ENCODE results near the gene CPEB3.

DNA sequence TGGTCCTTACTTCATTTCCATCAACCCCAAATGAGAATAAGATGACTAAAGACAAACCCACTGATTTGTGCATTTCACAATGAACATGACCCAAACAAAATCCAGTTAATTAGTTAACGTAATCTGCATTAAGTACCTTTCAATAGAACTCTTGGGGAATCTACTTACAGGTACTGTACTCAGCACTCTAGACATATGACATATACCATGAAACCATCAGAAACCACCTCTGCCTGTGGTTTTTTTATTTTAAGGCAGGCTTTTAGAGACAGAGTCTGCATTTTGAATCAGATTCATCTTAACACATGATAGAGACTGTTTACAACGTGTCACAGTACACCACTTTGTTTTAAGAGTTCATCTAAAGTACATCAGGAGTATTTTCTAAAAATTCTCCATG lies 198.9 kb downstream of the CPEB3 start:
- TF ChIP-seq, protein P1, sequence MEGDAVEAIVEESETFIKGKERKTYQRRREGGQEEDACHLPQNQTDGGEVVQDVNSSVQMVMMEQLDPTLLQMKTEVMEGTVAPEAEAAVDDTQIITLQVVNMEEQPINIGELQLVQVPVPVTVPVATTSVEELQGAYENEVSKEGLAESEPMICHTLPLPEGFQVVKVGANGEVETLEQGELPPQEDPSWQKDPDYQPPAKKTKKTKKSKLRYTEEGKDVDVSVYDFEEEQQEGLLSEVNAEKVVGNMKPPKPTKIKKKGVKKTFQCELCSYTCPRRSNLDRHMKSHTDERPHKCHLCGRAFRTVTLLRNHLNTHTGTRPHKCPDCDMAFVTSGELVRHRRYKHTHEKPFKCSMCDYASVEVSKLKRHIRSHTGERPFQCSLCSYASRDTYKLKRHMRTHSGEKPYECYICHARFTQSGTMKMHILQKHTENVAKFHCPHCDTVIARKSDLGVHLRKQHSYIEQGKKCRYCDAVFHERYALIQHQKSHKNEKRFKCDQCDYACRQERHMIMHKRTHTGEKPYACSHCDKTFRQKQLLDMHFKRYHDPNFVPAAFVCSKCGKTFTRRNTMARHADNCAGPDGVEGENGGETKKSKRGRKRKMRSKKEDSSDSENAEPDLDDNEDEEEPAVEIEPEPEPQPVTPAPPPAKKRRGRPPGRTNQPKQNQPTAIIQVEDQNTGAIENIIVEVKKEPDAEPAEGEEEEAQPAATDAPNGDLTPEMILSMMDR (IDR thresholded peaks at IDR 0.05): no peak
- no peak for TF ChIP-seq EZH2phosphoT487 (IDR thresholded peaks at IDR 0.05)

Data from neural progenitor cell (in vitro differentiated cells).